Stimulated activated naive B cell treated with anti-CD40 and anti-IgM and Interleukin-4, amounts not matched to agents 10 μg/mL and 1 μg/mL and 100 μg/mL, for 72 hours (primary cell): ENCODE results near the gene ATRAID.
A peak's percentile ranks its signal among the peaks of the same experiment; 100 is the strongest.
"Not testable (repeated sequence)": the region's sequence is repeated elsewhere in the genome, so short reads cannot be mapped to it uniquely, and the experiment has no call there.

Experiments
- ATAC-seq, 2 donors: fragments of 150-1000 bp; cut with Tn5 transposase; replicated peaks; 2 replicates each; pipeline ENCODE4 v1.10.0; 2021; ENCODE audit warnings: moderate library complexity in 1 of 2
- DNase-seq: peaks from one replicate; pipeline ENCODE4 v3.0.0; 2021
- H3K27ac Mint-ChIP-seq: one replicate; pipeline ENCODE4 v1.8.0; 2022; ENCODE audit warnings: mild to moderate bottlenecking, mixed read lengths
- H3K27me3 Mint-ChIP-seq, 2 donors: one replicate each; pipeline ENCODE4 v1.8.0; 2022; ENCODE audit warnings: mixed read lengths in 2 of 2
- H3K36me3 Mint-ChIP-seq, 2 donors: one replicate each; pipeline ENCODE4 v1.8.0; 2022; ENCODE audit warnings: mixed read lengths in 2 of 2, mild to moderate bottlenecking in 1 of 2
- H3K4me1 Mint-ChIP-seq, 2 donors: one replicate each; pipeline ENCODE4 v1.8.0; 2022; ENCODE audit warnings: mixed read lengths in 2 of 2, mild to moderate bottlenecking in 1 of 2
- H3K4me3 Mint-ChIP-seq, 2 donors: one replicate each; pipeline ENCODE4 v1.8.0; 2022; ENCODE audit warnings: mild to moderate bottlenecking in 2 of 2, mixed read lengths in 2 of 2, moderate library complexity in 1 of 2
- H3K9me3 Mint-ChIP-seq, 2 donors: one replicate each; pipeline ENCODE4 v1.8.0; 2022; ENCODE audit warnings: mixed read lengths in 2 of 2, mild to moderate bottlenecking in 1 of 2

Gene ATRAID

GRCh38 chr2:27211943-27212625, at the start of gene ATRAID, which contains the start of gene SLC5A6:
Gene ATRAID (plus strand): TSS chr2:27212041. CDS start chr2:27212369, 328 bp downstream.
Gene SLC5A6 (minus strand): TSS chr2:27212268. CDS start chr2:27207650, 4,618 bp downstream.
- ATAC-seq: peak; percentile 90 to 92

GRCh38 chr2:27162151-27163121, 49.4 kb upstream of the ATRAID start:
- Mint-ChIP-seq H3K9me3 (no peaks in the 10 kb centered on the region), H3K4me3 (no peak overlapping the region), H3K27ac (no peak overlapping the region), H3K27me3 (peaks cover 4 to 9% of the 10 kb centered on the region in 2 donors), H3K36me3 (no peaks in the 10 kb centered on the region), H3K4me1 (peaks cover 11 to 25% of the 10 kb centered on the region in 2 donors)
- ATAC-seq: no peak
- DNase-seq: no peak

More at GRCh38 chr2:27211943-27212625, at the start of gene ATRAID, which contains the start of gene SLC5A6:
- Mint-ChIP-seq H3K4me3 (peak within 1 kb of the TSS; percentile 93 to 99), H3K27ac (peak within 1 kb of the TSS; percentile 100), H3K27me3 (no peaks in the 10 kb centered on the region), H3K36me3 (peaks cover 25 to 47% of the 10 kb centered on the region in 2 donors), H3K4me1 (peaks cover 26 to 42% of the 10 kb centered on the region in 2 donors), H3K9me3 (no peaks in the 10 kb centered on the region)
- peak; percentile 89 for DNase-seq

- Mint-ChIP-seq H3K9me3 (no peaks in the 10 kb centered on the region), H3K36me3 (no peaks in the 10 kb centered on the region), H3K27me3 (no peaks in the 10 kb centered on the region), H3K27ac (peak overlapping the region; percentile 20), H3K4me3 (no peak overlapping the region), H3K4me1 (peaks cover 11 to 31% of the 10 kb centered on the region in 2 donors)
- ATAC-seq: peak; percentile 62 to 69
- DNase-seq: no peak
Measured at GRCh38 chr2:27164960-27165763, 46.7 kb upstream of the ATRAID start.

GRCh38 chr2:27170581-27171337, 41.1 kb upstream of the ATRAID start:
- no peak overlapping the region for H3K27ac Mint-ChIP-seq
- H3K36me3 Mint-ChIP-seq: no peaks in the 10 kb centered on the region
- H3K4me3 Mint-ChIP-seq: no peak overlapping the region
- no peaks in the 10 kb centered on the region for H3K27me3 Mint-ChIP-seq
- H3K4me1 Mint-ChIP-seq: peaks cover 5 to 19% of the 10 kb centered on the region in 2 donors
- ATAC-seq (peak; percentile 66 to 77), DNase-seq (no peak)
- H3K9me3 Mint-ChIP-seq: no peaks in the 10 kb centered on the region

GRCh38 chr2:27171351-27171848, 40.4 kb upstream of the ATRAID start:
- Mint-ChIP-seq H3K27ac (no peak overlapping the region), H3K27me3 (peaks cover 0 to 2% of the 10 kb centered on the region in 2 donors), H3K36me3 (no peaks in the 10 kb centered on the region), H3K9me3 (no peaks in the 10 kb centered on the region), H3K4me3 (no peak overlapping the region), H3K4me1 (peaks cover 5 to 19% of the 10 kb centered on the region in 2 donors)
- ATAC-seq: no peak
- no peak for DNase-seq

GRCh38 chr2:27174638-27175037, 37.2 kb upstream of the ATRAID start:
- Mint-ChIP-seq H3K4me1 (peaks cover 5 to 18% of the 10 kb centered on the region in 2 donors), H3K9me3 (no peaks in the 10 kb centered on the region), H3K4me3 (no peak overlapping the region), H3K36me3 (no peaks in the 10 kb centered on the region), H3K27ac (no peak overlapping the region), H3K27me3 (peaks cover 5 to 10% of the 10 kb centered on the region in 2 donors)
- DNase-seq (no peak), ATAC-seq (no peak)

- H3K4me1 Mint-ChIP-seq: peaks cover 5 to 11% of the 10 kb centered on the region in 2 donors
- H3K9me3 Mint-ChIP-seq: no peaks in the 10 kb centered on the region
- ATAC-seq (no peak), DNase-seq (no peak)
- no peak overlapping the region for H3K27ac Mint-ChIP-seq
- H3K36me3 Mint-ChIP-seq: no peaks in the 10 kb centered on the region
- H3K27me3 Mint-ChIP-seq: peaks cover 10 to 11% of the 10 kb centered on the region in 2 donors
- H3K4me3 Mint-ChIP-seq: no peak overlapping the region
Measured at GRCh38 chr2:27175330-27175729, 36.5 kb upstream of the ATRAID start.

GRCh38 chr2:27175781-27176180, 36.1 kb upstream of the ATRAID start:
- not testable (repeated sequence) for H3K9me3 Mint-ChIP-seq, DNase-seq, H3K4me3 Mint-ChIP-seq, ATAC-seq, H3K36me3 Mint-ChIP-seq, H3K27ac Mint-ChIP-seq, H3K4me1 Mint-ChIP-seq
- H3K27me3 Mint-ChIP-seq: peaks cover 12 to 14% of the 10 kb centered on the region in 2 donors

- Mint-ChIP-seq H3K27ac (no peak overlapping the region), H3K4me3 (no peak overlapping the region), H3K4me1 (peaks cover 0 to under 1% of the 10 kb centered on the region in 2 donors), H3K36me3 (no peaks in the 10 kb centered on the region), H3K9me3 (no peaks in the 10 kb centered on the region), H3K27me3 (peaks cover 27 to 32% of the 10 kb centered on the region in 2 donors)
- DNase-seq: no peak
- no peak for ATAC-seq
Measured at GRCh38 chr2:27177441-27178351, 34.1 kb upstream of the ATRAID start.

- Mint-ChIP-seq H3K27ac (no peak overlapping the region), H3K4me1 (no peaks in the 10 kb centered on the region), H3K27me3 (peaks cover 27 to 37% of the 10 kb centered on the region in 2 donors), H3K9me3 (no peaks in the 10 kb centered on the region), H3K4me3 (no peak overlapping the region), H3K36me3 (no peaks in the 10 kb centered on the region)
- DNase-seq (no peak), ATAC-seq (no peak)
Measured at GRCh38 chr2:27178469-27178868, 33.4 kb upstream of the ATRAID start.

- Mint-ChIP-seq H3K27me3 (peaks cover 27 to 42% of the 10 kb centered on the region in 2 donors), H3K27ac (no peak overlapping the region), H3K4me1 (no peaks in the 10 kb centered on the region), H3K36me3 (no peaks in the 10 kb centered on the region), H3K4me3 (no peak overlapping the region), H3K9me3 (no peaks in the 10 kb centered on the region)
- ATAC-seq (no peak), DNase-seq (no peak)
Measured at GRCh38 chr2:27179344-27180000, 32.4 kb upstream of the ATRAID start.

- Mint-ChIP-seq H3K27ac (no peak overlapping the region), H3K36me3 (no peaks in the 10 kb centered on the region), H3K9me3 (no peaks in the 10 kb centered on the region), H3K4me3 (no peak overlapping the region), H3K4me1 (no peaks in the 10 kb centered on the region), H3K27me3 (peaks cover 22 to 42% of the 10 kb centered on the region in 2 donors)
- ATAC-seq: no peak
- DNase-seq: no peak
Measured at GRCh38 chr2:27182346-27182745, 29.5 kb upstream of the ATRAID start.
